RWPE2 (cell line): ENCODE measurements around the gene LAPTM5.

ENCODE experiments used
- ATAC-seq: fragments of 200-7000 bp; cut with Tn5 transposase; 3 replicates; pipeline ENCODE4 v1.9.1; 2021; ENCODE audit warnings: low read depth
- DNase-seq: peaks from one replicate; pipeline ENCODE4 v3.0.0-alpha.2; 2020; ENCODE audit warnings: low spot score
- H3K27ac ChIP-seq: fragments of 450-650 bp; 2 replicates; pipeline ENCODE4 v1.5.1; 2017; ENCODE audit warnings: mild to moderate bottlenecking; ENCODE audit not compliant: poor library complexity, severe bottlenecking
- H3K27me3 ChIP-seq: fragments of 250-450 bp; sonication (Bioruptor Pico); 2 replicates; pipeline ENCODE4 v1.5.1; 2021; ENCODE audit warnings: mild to moderate bottlenecking, moderate library complexity; ENCODE audit not compliant: insufficient read depth, poor library complexity, severe bottlenecking
- H3K36me3 ChIP-seq: fragments of 250-450 bp; sonication (Bioruptor Pico); 2 replicates; pipeline ENCODE4 v1.5.1; 2020; ENCODE audit warnings: low read depth, mild to moderate bottlenecking, moderate library complexity
- H3K4me1 ChIP-seq: fragments of 250-450 bp; sonication (Bioruptor Pico); 2 replicates; pipeline ENCODE4 v1.5.1; 2021; ENCODE audit warnings: mild to moderate bottlenecking, moderate library complexity; ENCODE audit not compliant: insufficient read depth, poor library complexity, severe bottlenecking
- H3K4me3 ChIP-seq: fragments of 250-450 bp; sonication (Bioruptor Pico); 2 replicates; pipeline ENCODE4 v1.5.1; 2021; ENCODE audit warnings: mild to moderate bottlenecking, moderate library complexity; ENCODE audit not compliant: severe bottlenecking
- H3K9me3 ChIP-seq: fragments of 250-450 bp; sonication (Bioruptor Pico); 2 replicates; pipeline ENCODE4 v1.5.1; 2021; ENCODE audit warnings: mild to moderate bottlenecking, moderate library complexity; ENCODE audit not compliant: severe bottlenecking
- CTCF ChIP-seq: fragments of 450-650 bp; IDR thresholded peaks from one replicate; pipeline ENCODE4 v1.5.1; 2017; ENCODE audit warnings: mild to moderate bottlenecking, moderate library complexity; ENCODE audit not compliant: poor library complexity, severe bottlenecking

LAPTM5 gene

GRCh38 chr1:30786264-30786991 is 28.9 kb upstream of the LAPTM5 start:
- DNase-seq (no peak), ATAC-seq (no peak)
- Histone ChIP-seq H3K4me3 (no peak overlapping the region), H3K27ac (peak overlapping the region; percentile 69), H3K4me1 (peaks cover 26% of the 10 kb centered on the region), H3K36me3 (no peaks in the 10 kb centered on the region), H3K27me3 (no peaks in the 10 kb centered on the region), H3K9me3 (no peaks in the 10 kb centered on the region)
- no peak for TF ChIP-seq CTCF

- no peaks in the 10 kb centered on the region for H3K36me3 ChIP-seq
- TF ChIP-seq CTCF: no peak
- peaks cover 26% of the 10 kb centered on the region for H3K4me1 ChIP-seq
- H3K27me3 ChIP-seq: no peaks in the 10 kb centered on the region
- no peak for ATAC-seq
- peak overlapping the region; percentile 69 for H3K27ac ChIP-seq
- DNase-seq: no peak
- no peak overlapping the region for H3K4me3 ChIP-seq
- H3K9me3 ChIP-seq: no peaks in the 10 kb centered on the region
These were observed 28.1 kb upstream of the LAPTM5 start for GRCh38 chr1:30785714-30786113.

- Histone ChIP-seq H3K27me3 (no peaks in the 10 kb centered on the region), H3K27ac (no peak overlapping the region), H3K4me1 (peaks cover 26% of the 10 kb centered on the region), H3K36me3 (no peaks in the 10 kb centered on the region), H3K4me3 (no peak overlapping the region), H3K9me3 (no peaks in the 10 kb centered on the region)
- DNase-seq (no peak), ATAC-seq (no peak)
- no peak for TF ChIP-seq CTCF
These were observed 27.6 kb upstream of the LAPTM5 start for GRCh38 chr1:30785181-30785580.

GRCh38 chr1:30783256-30783915 is 25.8 kb upstream of the LAPTM5 start:
- DNase-seq: no peak
- Histone ChIP-seq H3K27ac (no peak overlapping the region), H3K36me3 (no peaks in the 10 kb centered on the region), H3K4me3 (no peak overlapping the region), H3K4me1 (peaks cover 20% of the 10 kb centered on the region), H3K27me3 (no peaks in the 10 kb centered on the region), H3K9me3 (no peaks in the 10 kb centered on the region)
- ATAC-seq: no peak
- no peak for TF ChIP-seq CTCF
